ENCODE data around the gene CYP46A1. TPM values are rescaled to one million over a fixed set of nuclear protein-coding genes. Genes with fewer than 3 reads are reported as not detected.

The CYP46A1 gene
- total RNA-seq, 1 donor from 2014 or later: 1.9 TPM

DNA sequence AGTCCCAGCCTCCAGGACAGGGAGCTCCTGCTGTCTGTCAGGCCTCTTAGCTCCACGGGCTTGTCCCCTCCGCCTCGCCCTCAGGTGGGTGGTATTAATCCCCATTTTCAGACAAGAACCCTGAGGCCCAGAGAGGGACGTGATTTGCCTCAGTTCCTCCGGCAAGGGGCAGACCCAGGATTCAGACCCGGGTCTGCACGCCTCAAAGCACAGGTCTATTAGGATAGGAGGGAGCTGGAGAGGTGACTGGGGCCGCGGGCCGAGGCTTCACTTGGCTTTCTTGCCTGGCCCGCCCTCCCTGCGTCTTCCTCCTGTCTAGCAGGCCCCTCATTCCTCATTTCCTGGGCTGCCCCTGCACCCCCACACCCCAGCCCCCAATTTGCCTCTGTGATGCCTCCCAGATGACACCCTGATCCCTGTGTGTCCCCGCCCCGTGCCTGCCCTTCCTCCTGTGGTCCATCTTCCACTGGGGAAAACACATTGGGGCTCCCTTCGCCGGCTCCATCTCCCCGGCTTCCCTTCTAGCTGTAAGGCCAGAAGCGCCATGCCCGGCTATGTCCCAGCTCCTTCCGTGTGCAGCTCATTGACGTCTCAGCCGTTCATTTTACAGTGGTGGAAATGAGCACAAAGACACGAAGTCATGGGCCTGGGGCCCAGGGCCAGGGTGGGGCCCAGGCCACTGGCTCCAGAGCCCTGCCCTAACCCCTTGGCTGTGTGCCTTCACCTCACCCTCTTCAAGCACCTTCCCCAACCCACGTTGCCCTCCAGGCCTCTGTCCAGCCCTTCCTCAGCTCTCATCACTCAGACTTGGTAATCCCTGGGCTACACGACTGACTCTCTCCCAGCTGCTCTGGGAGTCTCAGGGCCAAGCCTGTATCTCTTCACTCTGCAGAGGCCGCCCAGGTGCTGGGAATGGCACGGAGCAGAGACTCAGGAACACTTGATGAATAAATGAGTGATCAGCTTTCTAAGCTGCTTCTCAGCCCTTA lies 15.5 kb upstream of the CYP46A1 start:
- Mint-ChIP-seq H3K4me3 (no peak overlapping the region), H3K27ac (no peak overlapping the region)

GRCh38 chr14:99670361-99671234 lies 13.5 kb upstream of the CYP46A1 start:
- H3K9me3 Mint-ChIP-seq: no peaks in the 10 kb centered on the region
- peaks cover 2% of the 10 kb centered on the region for H3K27me3 Mint-ChIP-seq (ENCODE audit: low read depth)
- TF ChIP-seq, protein P1, sequence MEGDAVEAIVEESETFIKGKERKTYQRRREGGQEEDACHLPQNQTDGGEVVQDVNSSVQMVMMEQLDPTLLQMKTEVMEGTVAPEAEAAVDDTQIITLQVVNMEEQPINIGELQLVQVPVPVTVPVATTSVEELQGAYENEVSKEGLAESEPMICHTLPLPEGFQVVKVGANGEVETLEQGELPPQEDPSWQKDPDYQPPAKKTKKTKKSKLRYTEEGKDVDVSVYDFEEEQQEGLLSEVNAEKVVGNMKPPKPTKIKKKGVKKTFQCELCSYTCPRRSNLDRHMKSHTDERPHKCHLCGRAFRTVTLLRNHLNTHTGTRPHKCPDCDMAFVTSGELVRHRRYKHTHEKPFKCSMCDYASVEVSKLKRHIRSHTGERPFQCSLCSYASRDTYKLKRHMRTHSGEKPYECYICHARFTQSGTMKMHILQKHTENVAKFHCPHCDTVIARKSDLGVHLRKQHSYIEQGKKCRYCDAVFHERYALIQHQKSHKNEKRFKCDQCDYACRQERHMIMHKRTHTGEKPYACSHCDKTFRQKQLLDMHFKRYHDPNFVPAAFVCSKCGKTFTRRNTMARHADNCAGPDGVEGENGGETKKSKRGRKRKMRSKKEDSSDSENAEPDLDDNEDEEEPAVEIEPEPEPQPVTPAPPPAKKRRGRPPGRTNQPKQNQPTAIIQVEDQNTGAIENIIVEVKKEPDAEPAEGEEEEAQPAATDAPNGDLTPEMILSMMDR (IDR thresholded peaks at IDR 0.05; ENCODE audit: unreplicated experiment): no peak
- H3K27ac Mint-ChIP-seq: peak overlapping the region; percentile 55
- no peaks in the 10 kb centered on the region for H3K36me3 Mint-ChIP-seq
- H3K4me1 Mint-ChIP-seq: peaks cover 24% of the 10 kb centered on the region
- DNase-seq (ENCODE audit: low spot score in 2 of 2, unreplicated experiment in 2 of 2): no peak
- H3K4me3 Mint-ChIP-seq: no peak overlapping the region

More for the DNA sequence above, 15.5 kb upstream of the CYP46A1 start:
- H3K4me1 Mint-ChIP-seq: peaks cover 32% of the 10 kb centered on the region
- no peaks in the 10 kb centered on the region for H3K36me3 Mint-ChIP-seq
- no peak for DNase-seq (ENCODE audit: low spot score in 2 of 2, unreplicated experiment in 2 of 2)
- peaks cover 2% of the 10 kb centered on the region for H3K27me3 Mint-ChIP-seq (ENCODE audit: low read depth)
- no peaks in the 10 kb centered on the region for H3K9me3 Mint-ChIP-seq
- TF ChIP-seq, protein P1 (IDR thresholded peaks at IDR 0.05; ENCODE audit: unreplicated experiment): no peak

DNA sequence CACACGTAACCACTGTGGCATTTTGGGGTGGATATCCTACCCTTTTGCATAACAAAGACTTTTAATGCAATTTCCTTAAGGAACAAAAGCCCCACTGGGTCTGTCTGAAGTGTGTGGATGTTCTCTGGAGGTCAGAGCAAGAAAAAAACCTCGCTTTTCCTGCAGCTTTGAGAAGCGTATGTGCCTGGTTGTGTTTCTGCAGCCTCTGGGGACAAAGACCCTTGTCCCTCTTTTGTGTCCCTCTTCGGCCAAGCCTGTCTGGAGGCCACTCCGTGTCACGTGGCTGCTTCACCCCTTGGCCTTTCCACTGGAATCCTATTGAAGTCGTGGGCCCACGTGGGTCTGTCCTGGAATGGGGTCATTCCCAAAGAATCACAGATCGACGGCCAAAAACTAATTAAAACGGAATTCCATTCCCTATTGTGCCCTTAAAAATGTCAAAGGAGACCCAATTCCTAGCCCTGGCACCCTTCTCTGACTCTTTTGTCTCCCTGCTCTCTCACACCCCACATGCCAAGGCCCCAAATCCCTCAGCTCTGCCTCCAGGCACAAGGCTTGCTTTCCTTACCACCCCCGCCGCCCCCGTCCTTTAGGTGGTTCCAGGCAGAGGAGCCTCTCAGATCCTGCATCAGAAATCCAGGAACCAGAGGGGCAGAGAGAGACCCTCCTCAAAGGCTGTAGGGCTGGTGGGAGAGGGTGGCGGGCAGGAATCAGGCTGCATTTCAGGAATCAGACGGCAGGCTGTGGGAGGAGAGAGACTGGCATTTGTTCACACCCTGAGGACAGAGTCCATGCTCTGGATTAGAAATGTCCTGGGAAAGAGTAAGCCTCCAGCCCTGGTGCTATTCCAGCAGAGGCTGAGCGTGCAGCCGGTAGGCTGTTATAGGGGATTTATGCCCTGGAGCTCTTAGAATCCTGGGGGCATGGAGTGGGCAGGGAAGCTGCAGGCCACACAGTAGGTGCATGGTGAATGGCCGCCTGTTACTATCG lies 12.6 kb upstream of the CYP46A1 start:
- H3K4me1 Mint-ChIP-seq: peaks cover 24% of the 10 kb centered on the region
- H3K9me3 Mint-ChIP-seq: no peaks in the 10 kb centered on the region
- TF ChIP-seq, protein P1 (IDR thresholded peaks at IDR 0.05; ENCODE audit: unreplicated experiment): no peak
- DNase-seq (ENCODE audit: low spot score in 2 of 2, unreplicated experiment in 2 of 2): no peak
- H3K36me3 Mint-ChIP-seq: no peaks in the 10 kb centered on the region
- peak overlapping the region; percentile 45 for H3K27ac Mint-ChIP-seq
- H3K27me3 Mint-ChIP-seq (ENCODE audit: low read depth): peaks cover 2% of the 10 kb centered on the region
- no peak overlapping the region for H3K4me3 Mint-ChIP-seq

- Mint-ChIP-seq H3K36me3 (no peaks in the 10 kb centered on the region), H3K4me1 (peaks cover 24% of the 10 kb centered on the region), H3K27ac (peak overlapping the region; percentile 61), H3K4me3 (no peak overlapping the region), H3K27me3 (ENCODE audit: low read depth) (peaks cover 2% of the 10 kb centered on the region), H3K9me3 (no peaks in the 10 kb centered on the region)
- no peak for DNase-seq (ENCODE audit: low spot score in 2 of 2, unreplicated experiment in 2 of 2)
- TF ChIP-seq, protein P1 (IDR thresholded peaks at IDR 0.05; ENCODE audit: unreplicated experiment): no peak
Observed at GRCh38 chr14:99672506-99673304, 11.4 kb upstream of the CYP46A1 start.
